Ascending aorta (tissue), 2 donors: ENCODE measurements around the gene ADAMTS14. TPM values are rescaled to one million over a fixed set of nuclear protein-coding genes. Genes with fewer than 3 reads are reported as not detected.

Source experiments
- DNase-seq, 2 donors: peaks; one replicate each; pipeline ENCODE4 v3.0.0-alpha.2; 2019; ENCODE audit warnings: low spot score in 2 of 2
- H3K27ac ChIP-seq, 2 donors: fragments of 200-600 bp; sonication (generic); one replicate each; pipeline ENCODE4 v1.5.1; 2016 to 2017; ENCODE audit warnings: mild to moderate bottlenecking in 1 of 2
- H3K27me3 ChIP-seq: fragments of 200-600 bp; sonication (generic); one replicate; pipeline ENCODE4 v1.5.1; 2017
- H3K36me3 ChIP-seq, 2 donors: fragments of 200-600 bp; sonication (generic); one replicate each; pipeline ENCODE4 v1.5.1; 2016
- H3K4me1 ChIP-seq, 2 donors: fragments of 200-600 bp; sonication (generic); one replicate each; pipeline ENCODE4 v1.5.1; 2016 to 2017; ENCODE audit warnings: mild to moderate bottlenecking in 1 of 2
- H3K4me3 ChIP-seq, 2 donors: fragments of 200-600 bp; sonication (generic); one replicate each; pipeline ENCODE4 v1.5.1; 2016 to 2017; ENCODE audit warnings: mild to moderate bottlenecking in 1 of 2
- H3K9me3 ChIP-seq, 2 donors: fragments of 200-600 bp; sonication (generic); one replicate each; pipeline ENCODE4 v1.5.1; 2016
- intact Hi-C: fragments of 100-400 bp; cut with DNase I; formaldehyde crosslinking; loops from one replicate; pipeline ENCODE4 v1.15.1; 2023
- total RNA-seq: library from RNA; depleted of rRNA; stranded (reverse); fragments of >200 nt; gene quantifications from one replicate; pipeline ENCODE4 v1.1.0, GENCODE V29; 2016
- TF ChIP-seq, protein P1 (sequence below), 3 experiments: fragments of 200-600 bp in 2 of 3; fragments of 450-650 bp in 1 of 3; sonication (generic) in 2 of 3; IDR thresholded peaks; one replicate each; pipeline ENCODE4 v1.5.1; 2016 to 2019; ENCODE audit warnings: antibody characterized with exemption in 3 of 3, mild to moderate bottlenecking in 1 of 3, moderate library complexity in 1 of 3

ADAMTS14 gene
- total RNA-seq, 1 donor from 2014 or later, result 0.32 TPM

- Histone ChIP-seq H3K27me3 (no peaks in the 10 kb centered on the region), H3K4me3 (no peak overlapping the region), H3K36me3 (no peaks in the 10 kb centered on the region), H3K27ac (no peak overlapping the region), H3K9me3 (no peaks in the 10 kb centered on the region), H3K4me1 (no peaks in the 10 kb centered on the region)
- no peak for DNase-seq
- TF ChIP-seq, protein P1, sequence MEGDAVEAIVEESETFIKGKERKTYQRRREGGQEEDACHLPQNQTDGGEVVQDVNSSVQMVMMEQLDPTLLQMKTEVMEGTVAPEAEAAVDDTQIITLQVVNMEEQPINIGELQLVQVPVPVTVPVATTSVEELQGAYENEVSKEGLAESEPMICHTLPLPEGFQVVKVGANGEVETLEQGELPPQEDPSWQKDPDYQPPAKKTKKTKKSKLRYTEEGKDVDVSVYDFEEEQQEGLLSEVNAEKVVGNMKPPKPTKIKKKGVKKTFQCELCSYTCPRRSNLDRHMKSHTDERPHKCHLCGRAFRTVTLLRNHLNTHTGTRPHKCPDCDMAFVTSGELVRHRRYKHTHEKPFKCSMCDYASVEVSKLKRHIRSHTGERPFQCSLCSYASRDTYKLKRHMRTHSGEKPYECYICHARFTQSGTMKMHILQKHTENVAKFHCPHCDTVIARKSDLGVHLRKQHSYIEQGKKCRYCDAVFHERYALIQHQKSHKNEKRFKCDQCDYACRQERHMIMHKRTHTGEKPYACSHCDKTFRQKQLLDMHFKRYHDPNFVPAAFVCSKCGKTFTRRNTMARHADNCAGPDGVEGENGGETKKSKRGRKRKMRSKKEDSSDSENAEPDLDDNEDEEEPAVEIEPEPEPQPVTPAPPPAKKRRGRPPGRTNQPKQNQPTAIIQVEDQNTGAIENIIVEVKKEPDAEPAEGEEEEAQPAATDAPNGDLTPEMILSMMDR (IDR thresholded peaks at IDR 0.05), result no peak
- intact Hi-C loops, result no loop called here
Measured at GRCh38 chr10:70650104-70650503, 22.2 kb upstream of the ADAMTS14 start.

- intact Hi-C loops, result no loop called here
- no peaks in the 10 kb centered on the region for H3K36me3 ChIP-seq
- no peak overlapping the region for H3K27ac ChIP-seq
- no peaks in the 10 kb centered on the region for H3K9me3 ChIP-seq
- H3K27me3 ChIP-seq, result no peaks in the 10 kb centered on the region
- H3K4me1 ChIP-seq, result no peaks in the 10 kb centered on the region
- no peak for DNase-seq
- TF ChIP-seq, protein P1 (IDR thresholded peaks at IDR 0.05), result no peak
- H3K4me3 ChIP-seq, result no peak overlapping the region
Measured at GRCh38 chr10:70650718-70651117, 21.6 kb upstream of the ADAMTS14 start.

- Histone ChIP-seq H3K4me1 (no peaks in the 10 kb centered on the region), H3K9me3 (no peaks in the 10 kb centered on the region), H3K27me3 (no peaks in the 10 kb centered on the region), H3K27ac (no peak overlapping the region), H3K36me3 (no peaks in the 10 kb centered on the region), H3K4me3 (no peak overlapping the region)
- DNase-seq, result no peak
- intact Hi-C loops, result no loop called here
- TF ChIP-seq, protein P1 (IDR thresholded peaks at IDR 0.05), result no peak
Measured at GRCh38 chr10:70651661-70652060, 20.6 kb upstream of the ADAMTS14 start.

DNA sequence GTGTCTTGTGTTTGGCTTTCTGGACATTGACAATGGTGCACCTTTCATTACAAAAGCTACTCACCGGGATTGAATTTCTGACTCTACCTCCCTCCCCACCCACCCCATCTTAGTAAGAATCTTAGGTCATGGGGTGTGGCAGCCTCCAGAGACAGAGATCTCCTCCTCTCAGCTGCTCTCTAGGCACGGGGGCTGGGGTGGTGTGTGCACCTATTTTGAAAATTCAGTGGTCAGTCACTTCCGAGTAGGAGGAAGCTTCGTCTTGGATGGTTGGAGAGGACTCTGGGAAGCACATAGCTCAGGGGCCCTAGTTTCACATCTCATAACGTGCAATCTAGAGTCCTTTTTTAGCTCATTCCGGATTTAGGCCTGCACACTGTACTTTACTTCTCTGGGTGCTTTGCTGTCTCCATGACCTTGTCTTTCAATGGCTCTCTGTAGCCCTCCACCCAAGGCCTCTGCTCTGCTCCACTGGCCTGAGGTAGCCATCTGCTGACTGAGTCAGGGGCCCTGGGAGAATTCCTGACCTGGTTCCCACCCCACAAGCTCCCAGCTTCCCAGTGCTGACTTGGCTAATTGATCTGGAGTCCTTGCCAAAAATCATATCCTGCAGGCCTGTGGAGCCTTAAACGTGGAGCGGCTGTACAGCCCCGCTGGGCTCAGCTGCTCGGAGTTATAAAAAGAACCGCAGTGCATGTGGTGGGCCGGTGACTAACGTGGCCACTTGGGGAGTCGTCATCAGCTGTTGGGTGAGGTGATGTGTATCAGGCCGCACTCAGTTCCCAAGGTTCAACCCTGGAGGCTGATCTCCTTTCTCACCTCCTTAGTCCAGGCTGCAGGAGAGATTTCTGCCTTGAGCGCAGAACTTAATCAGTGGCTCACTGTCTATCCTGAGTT, 19.3 kb upstream of the ADAMTS14 start:
- H3K4me3 ChIP-seq, result no peak overlapping the region
- H3K36me3 ChIP-seq, result no peaks in the 10 kb centered on the region
- H3K27me3 ChIP-seq, result no peaks in the 10 kb centered on the region
- H3K4me1 ChIP-seq, result no peaks in the 10 kb centered on the region
- no peak overlapping the region for H3K27ac ChIP-seq
- no peaks in the 10 kb centered on the region for H3K9me3 ChIP-seq
- DNase-seq, result no peak
- TF ChIP-seq, protein P1 (IDR thresholded peaks at IDR 0.05), result no peak
- intact Hi-C loops, result no loop called here

GRCh38 chr10:70655316-70655715, 17.0 kb upstream of the ADAMTS14 start:
- Histone ChIP-seq H3K4me3 (no peak overlapping the region), H3K27ac (no peak overlapping the region), H3K36me3 (no peaks in the 10 kb centered on the region), H3K4me1 (no peaks in the 10 kb centered on the region), H3K27me3 (no peaks in the 10 kb centered on the region), H3K9me3 (no peaks in the 10 kb centered on the region)
- no peak for DNase-seq
- TF ChIP-seq, protein P1 (IDR thresholded peaks at IDR 0.05), result no peak
- intact Hi-C loops, result no loop called here
